Suppressor macrophage treated with lipopolysaccharide for 4 hours (primary cell): ENCODE measurements around the gene EFNA2.
"Not testable (repeated sequence)": the region's sequence is repeated elsewhere in the genome, so short reads cannot be mapped to it uniquely, and the experiment has no call there.

Experiments used
- DNase-seq: peaks from one replicate; pipeline ENCODE4 v3.0.0-alpha.2; 2020

The EFNA2 gene

DNA sequence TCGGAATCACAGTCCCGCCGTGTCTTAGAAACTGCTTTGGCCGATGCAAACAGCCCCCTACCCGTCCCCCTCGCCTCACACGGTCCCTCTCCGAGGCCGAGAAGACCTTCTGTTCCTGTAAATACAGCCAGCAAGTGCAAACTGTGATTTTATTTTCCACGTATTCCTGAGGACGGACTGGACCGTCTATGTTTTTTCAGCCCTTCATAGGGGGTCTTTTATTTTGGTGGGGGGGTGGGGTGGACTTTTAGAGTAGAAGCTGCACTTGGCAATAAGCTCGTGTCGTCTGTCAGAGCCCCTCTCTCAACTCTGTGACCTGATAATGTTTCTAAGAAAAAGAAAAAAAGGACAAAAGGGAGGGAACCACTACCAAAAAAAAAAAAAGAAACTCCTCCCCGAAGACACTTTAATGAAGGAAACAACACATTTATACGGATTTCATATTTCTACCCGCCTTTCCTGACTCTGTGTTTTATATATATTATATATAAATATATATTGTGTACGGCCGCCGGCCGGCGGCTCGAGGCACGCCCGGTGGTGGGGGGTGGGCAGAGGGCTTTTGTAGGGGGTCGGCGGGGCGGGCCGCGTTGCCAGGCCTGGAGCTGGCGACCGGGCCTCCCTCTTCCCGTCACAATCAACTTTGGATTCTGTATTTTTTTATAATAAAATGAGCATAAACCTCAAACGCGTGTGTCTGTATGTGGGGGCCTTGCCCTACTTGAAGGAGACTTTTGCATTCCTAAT is 15.2 kb downstream of the EFNA2 start:
- no peak for DNase-seq

DNA sequence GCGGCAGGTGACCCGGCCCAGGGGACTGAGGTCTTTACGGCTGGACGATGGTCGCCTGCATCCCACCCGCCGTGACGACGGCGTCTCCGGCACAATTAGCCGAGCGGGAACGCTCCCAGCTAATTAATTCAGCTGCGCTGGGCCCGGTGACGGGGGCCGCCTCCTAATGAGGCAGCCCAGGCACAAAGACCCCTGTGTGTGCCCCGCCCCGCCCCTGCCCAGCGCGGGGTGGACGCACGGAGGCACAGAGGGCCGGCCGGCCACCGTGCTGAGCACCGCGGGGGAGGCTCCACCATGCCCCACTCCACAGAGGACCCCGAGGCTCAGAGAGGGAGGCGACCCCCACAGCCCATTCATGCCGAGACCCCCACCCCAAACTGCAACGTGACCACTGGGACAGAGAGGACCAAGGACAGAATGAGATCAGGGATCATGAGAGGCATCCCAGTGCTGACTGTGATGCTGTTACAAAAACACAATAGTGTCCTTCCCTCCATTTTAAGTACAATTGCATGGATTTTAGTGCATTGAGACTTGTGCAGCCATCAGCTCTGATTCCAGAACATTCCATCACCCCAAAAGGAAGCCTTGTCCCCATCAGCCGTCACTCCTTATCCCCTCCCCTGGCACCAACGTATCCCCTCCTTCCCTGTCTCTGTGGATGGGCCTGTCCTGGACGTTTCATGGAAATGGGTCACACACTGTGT is 17.0 kb downstream of the EFNA2 start:
- DNase-seq, result no peak

DNA sequence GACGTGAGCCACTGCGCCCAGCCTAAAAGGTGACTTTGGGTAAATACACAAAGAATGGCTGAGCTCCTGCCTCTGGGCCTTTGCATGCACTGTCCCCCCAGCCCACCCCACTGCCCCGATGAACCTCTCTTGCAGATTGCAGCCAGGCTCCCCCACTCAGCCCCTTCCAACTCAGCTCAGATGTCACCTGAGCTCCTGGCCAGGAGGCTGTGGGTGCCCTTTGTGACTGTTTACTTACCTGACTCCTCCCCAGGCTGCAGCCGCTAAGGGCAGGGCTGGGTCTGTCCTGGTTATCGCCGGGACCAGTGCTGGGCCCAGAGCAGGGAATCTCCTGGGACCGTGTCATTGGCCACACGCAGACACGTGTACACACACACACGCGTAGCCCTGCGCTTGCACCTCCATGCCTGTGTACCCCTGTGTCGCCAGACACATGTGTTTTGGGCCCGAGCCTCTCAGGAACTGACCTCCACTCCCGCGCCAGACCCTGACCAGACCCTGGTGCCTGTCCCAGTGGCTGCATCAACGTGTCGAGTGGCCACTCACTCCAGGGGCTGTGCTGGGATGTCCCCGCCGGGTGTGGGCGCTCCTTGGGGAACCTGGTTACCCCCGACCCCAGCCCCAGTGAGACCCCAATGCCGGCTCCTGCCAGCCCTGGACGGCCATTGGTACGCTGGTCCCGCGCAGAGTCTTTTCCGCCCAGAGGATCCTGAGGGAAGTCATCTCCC is 18.7 kb downstream of the EFNA2 start:
- DNase-seq, result no peak

DNA sequence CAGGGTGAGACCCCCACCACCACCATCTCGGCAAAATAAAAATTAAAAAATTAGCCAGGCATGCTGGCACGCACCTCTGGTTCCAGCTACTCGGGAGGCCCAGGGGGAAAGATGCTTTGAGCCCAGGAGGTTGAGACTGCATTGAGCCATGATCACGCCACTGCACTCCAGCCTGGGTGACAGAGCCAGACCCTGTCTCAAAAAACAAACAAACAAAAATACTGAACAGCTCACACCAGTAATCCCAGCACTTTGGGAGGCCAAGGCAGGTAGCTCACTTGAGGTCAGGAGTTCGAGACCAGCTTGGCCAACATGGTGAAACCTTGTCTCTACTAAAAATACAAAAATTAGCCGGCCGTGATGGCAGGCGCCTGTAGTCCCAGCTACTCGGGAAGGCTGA is 19.7 kb downstream of the EFNA2 start:
- not testable (repeated sequence) for DNase-seq

DNA sequence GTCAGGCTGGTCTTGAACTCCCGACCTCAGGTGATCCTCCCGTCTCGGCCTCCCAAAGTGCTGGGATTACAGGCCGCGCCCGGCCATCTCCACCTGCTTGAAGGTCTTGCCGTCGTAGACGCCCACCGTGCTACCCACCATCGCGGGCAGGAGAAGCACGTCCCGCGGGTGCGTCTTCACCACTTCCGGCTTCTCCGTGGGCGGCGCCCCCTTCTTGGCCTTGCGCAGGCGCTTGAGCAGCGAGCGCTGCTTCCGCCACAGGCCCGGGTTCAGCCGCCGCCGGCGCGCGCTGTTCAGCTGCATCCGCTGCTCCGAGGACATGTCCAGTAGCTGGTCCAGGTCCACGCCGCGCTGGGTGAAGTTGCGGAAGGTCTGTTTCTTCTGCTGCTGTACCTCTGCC is 21.6 kb downstream of the EFNA2 start:
- DNase-seq, result no peak

DNA sequence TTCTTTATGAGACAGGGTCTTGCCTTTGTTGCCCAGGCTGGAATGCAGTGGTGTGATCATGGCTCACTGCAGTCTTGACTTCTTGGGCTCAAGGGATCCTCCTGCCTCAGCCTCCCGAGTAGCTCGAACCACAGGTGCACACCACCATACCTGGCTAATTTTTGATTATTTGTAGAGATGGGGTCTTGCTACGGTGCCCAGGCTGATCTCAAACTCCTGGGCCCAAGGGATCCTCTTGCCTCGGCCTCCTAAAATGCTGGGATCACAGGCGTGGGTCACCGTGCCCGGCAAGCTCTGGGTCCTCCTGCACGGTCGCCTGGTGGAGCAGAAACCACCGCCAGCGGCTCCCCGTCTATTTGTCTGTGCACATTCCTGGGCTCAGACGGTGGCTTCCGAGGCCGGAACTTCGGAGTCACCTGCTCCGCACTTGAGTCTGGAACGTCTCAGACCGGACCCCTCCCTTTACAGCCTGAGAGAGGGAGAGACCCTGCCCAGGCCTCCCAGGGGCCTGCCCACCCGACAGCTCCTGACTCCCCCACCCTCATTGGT is 22.2 kb downstream of the EFNA2 start:
- no peak for DNase-seq

DNA sequence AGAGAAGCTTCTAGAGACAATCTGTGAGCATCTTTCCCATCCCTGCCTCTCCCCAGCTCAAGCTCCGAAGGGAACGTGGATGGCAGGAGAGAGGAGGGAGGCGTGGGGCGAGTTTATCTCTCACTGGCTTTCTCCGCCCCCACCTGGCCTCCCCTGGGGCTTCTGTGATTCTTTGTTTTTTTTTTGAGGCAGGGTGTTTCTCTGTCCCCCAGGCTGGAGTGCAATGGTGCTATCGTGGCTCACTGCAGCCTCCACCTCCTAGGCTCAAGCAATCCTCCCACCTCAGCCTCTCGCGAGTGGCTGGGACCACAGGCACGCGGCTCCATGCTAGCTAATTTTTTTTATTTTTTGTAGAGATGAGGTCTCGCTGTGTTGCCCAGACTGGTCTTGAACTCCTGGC is 23.0 kb downstream of the EFNA2 start:
- no peak for DNase-seq

DNA sequence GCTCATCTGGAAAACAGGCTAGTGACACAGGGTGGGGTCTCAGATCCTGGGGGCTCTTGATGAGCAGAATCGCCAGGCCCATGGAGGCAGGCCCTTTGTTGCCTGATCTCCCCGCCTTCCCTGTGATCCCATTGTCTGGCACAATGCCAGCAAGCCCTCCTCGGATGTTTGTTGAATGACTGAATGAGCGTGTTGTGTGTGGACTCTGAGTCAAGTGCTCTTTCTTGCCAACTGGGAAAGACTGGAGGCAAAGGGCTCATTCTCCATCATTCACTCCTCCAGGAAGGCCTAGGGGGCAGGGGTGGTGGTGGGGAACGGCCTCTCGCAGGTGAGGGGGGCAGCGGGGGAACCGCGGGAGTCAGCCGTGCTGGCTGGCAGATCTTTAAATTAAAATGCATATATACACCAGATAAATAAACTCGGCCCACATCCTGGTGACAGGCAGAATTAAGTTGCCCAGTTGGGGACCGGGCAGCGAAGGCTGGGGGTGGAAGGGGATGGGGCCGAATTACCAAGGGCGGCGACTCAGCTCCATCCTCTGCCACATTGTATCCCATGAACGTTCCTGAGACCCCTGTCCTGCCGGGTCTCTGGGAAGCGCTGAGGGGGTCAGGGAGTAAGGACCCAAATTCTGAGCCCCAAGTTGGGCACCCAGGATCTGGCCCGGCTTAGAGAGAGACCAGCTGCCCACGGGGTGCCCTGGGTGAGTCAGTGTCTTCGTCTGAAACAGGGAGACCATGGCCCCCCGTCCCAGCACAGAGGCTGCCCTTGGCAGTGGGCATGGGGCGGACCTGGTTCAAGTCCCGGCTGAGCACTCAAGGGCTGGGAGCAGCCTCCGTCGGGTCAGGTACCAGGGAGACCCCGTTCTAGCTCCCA is 24.5 kb downstream of the EFNA2 start:
- DNase-seq, result no peak

DNA sequence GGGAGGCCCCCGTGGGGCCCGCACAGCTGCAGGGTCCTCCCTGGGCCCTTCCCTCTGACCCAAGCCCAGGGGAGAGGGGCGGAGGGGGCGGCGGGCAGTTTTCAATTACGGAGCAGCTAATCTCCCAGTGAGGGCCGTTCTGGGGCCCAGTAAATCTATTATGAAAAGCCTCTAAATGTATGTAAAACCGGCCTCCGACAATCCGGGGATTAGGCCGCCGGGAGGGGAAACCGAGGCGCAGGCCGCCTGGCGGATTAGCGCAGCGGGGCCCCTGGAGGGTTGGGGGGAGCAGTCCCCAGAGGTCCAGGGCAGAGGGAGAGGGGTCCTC is 25.1 kb downstream of the EFNA2 start:
- DNase-seq, result no peak

DNA sequence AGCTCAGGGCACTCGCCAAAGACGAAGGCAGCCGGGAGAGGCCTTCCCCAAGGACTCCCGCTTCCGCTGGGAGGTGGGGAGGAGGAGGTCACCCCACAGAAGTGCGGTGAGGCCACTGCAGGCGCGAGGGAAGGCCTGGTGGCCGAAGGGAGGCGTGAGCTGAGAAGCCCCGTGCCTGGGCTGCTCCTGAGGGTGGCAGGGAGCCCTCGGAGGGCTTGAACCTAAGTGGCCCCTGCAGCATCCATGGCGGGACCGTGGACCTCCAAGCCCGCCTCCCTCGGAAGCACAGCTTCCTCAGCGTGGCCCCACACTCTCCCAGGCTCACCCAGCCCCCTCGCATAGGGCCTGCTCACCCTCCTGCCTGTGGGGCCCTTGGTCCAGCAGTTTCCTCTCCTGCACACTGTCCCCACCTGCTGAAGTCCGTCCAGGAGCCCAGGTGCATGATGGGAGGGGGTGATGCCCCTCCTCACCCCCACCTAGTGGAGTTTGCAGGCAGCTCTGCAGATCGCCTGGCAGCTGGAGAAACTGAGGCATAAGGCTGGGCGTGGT is 25.9 kb downstream of the EFNA2 start:
- DNase-seq, result no peak

DNA sequence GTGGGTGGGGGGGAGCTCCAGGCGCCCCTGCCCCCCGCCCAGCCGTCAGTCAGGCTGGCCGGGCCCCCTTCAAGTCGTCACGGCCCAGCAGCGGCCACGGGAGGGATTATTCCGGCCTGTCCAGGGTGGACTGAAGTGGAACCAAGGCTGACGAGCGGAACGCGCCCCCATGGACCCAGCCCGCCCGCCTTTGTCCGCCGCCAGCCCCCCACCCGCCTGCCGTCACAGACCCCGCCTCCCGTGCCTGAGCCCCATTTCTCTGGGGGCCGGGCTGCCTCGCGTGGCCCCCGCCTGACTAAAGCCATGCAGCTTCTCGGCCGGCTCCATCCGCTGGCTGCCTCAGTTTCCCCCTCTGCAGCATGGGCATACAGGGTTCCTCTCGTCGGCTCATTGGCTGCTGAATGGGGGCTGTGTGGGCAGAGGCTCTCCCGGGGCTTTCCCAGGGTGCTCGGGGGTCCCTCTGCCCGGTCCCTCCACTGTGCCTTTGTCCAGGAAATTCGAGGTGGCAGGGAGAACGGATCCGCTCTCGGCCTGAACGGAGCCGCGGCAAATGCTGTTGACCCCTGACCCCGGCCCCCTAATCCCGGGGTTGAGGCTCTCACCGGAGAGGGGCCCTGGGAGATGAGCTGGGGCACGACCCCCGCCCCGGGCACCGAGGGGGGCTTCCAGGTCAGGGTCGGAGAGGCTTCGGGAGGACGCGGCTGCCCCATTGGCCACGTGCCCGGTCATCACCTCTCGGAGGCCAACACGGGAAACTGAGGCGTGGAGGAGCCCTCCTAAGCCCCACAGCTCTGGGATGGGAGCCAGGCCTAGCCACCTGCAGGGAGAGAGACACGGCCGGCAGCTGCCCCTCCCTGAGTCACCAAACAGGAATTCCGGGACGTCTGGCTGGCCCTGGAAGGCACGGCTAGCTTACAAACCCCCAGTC is 27.4 kb downstream of the EFNA2 start:
- no peak for DNase-seq

DNA sequence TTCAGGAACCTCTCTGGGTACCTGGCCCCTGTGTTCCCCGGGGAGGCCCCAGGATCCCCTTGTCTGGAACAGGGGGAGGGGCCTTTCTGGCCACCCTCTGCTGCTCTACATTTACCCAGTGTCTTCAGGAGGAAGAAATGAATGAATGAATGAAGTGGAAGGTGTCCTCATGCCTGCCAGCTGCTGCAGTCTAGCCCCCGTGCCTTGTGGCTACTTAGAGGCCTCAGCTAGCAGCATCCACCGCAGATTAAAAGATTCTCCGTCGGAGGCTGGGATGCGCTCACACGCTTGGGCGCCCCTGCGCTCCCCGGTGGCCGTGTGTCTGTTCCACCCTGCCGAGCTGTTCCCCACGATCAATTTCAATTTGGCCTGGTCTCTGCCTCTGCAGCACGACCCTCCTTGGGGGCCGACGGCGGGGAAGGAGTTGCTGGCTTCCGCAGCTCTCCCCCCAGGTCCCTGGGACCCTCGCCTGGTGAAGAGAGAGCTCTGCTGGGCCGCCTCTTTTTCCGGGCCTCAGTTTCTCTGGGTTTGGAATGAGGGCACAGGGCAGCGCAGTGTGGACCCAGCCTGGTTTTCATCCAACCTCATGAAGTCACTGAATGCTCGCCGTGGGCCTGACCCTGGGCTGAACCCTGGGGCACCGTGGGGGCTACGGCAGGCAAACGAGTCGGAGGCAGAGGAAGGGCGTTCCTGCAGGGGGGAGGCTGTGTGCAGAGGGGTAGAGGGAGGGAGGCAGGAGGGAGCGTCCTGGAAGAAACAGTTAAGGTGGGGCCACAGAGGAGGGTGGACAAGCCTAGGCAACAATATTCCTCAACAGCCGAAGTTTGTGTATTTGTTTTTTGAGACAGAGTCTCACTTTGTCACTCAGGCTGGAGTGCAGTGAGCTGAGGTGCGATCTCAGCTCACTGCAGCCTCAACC is 28.3 kb downstream of the EFNA2 start:
- DNase-seq, result no peak

DNA sequence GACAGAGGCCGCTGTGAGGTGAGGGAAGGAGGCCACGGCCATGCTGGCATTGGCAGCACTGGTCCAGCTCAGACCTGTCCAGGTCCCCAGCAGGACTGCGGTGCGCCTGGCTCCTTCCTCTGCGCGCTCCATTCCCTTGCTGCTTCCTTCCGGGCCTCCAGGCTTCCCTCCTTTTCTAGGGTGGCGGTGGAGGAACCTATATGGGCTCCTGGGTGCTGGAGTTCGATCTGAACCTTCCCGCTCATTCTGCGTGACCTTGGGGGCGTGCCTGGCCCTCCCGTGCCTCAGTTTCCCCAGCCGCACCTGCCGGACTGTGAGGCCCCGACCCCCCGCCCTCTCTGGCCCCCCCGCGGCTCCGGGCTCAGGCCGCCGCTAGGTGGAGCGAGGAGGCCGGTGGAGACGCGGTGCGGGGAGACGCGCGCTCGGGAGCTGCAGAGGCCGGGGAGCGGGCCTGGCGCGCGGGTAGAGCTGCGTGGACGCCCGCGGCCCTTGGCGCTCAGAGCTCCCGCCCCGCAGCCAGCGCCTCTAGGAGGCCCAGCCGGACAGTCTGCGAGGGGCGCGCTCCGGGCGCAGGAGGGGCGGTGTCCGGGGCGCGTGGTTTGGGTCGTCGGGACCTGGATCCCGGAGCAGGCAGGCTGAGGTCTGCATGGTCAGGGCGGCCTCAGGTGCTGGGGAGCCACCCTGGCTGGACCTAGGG is 29.9 kb downstream of the EFNA2 start:
- DNase-seq, result peak; percentile 23

DNA sequence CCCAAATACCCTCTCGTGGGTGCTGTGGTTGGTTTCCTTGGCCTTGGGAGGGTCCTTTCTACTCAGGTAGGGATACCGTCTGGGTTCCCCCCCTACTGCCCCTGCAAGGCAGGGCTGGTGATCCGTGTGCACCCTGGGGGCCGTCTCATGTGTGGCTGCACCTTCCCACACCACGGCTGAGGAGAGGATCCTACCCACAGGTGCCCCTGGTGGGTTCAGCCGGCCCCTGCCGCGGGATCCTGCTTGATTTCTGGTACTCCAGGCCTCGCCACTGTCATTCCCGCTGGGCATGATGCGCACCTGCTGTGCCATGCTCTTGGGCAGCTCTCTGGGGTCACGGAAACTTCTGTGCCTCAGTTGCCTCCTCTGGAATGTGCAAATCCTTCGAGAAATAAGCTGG is 30.8 kb downstream of the EFNA2 start:
- DNase-seq, result no peak

DNA sequence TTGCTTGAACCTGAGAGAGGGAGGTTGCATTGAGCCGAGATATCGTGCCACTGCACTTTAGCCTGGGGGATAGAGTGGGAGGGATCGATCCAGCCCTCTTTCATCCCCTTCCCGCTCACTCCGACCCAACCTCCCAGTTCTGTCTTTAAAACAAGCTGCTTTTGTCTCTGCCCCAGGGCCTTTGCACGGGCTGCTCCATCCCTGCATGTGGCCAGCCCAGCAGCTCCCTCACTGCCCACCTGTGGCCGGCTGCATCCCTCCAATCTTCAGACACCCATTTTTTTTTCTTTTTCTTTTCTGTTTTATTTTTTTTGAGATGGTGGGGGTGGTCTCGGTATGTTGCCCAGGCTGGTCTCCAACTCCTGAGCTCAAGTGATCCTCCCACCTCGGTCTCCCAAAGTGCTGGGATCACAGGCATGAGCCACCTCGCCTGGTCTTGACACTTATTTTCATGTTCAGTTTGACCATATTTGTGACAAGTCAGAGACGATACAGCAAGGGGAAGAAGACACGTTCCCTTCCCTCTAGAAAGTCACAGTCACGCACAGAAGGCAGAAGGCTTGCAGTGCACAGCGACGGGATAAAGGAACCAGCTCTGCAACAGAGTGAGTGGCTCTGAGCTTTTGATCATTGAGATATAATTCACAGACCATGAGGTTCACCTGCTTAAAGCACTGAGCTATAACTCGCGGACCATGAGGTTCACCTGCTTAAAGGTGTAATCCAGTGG is 31.8 kb downstream of the EFNA2 start:
- DNase-seq, result no peak

DNA sequence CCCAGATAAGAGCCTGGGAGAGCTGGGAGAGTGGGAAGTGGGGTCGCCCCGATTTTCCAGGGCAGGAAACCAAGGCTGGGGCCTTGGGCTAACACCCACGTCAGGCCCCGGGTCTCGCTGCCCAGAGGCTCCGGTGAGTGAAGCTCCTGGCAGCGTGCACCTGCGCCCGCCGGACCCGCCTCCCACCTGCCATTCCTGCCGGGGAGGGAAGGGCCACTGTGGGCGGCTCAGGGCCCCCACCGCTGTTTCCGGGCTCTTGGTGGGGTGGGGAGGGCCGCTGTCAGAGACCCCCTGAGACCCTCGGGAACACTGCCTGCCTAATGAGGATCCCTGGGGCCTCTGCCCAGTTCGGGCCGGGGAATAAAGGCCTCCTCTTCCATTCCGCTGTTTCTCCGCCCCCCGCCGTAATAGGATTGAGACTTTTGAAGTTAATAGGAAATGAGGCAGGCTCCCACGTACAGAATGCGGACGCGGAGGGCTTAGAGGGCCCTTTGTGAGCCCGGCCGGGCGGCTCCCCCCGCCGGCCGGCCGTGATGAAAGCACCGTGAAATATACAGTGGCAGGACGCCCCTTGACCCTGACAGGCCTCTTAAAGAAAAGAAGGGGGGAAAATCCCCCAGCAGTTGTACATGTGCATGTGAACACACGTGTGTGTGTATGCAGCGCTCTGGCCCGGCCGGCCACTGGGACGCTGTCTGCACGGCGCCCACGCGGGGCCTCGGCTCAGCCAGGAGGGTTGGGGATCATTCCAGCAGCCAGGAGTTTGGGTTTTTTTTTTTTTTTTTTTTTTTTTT is 33.2 kb downstream of the EFNA2 start:
- no peak for DNase-seq

DNA sequence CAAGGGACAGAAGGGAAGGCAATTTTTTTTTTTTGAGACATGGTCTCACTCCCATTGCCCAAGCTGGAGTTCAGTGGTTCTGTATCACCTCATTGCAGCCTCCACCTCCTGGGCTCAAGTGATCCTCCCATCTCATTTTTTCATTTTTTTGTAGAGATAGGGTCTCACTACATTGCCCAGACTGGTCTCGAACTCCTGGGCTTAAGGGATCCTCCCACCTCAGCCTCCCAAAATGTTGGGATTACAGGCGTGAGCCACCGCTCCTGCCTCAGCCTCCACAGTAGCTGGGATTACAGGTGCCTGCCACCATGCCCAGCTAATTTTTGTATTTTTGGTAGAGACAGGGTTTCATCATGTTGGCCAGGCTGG is 34.6 kb downstream of the EFNA2 start:
- DNase-seq, result not testable (repeated sequence)

DNA sequence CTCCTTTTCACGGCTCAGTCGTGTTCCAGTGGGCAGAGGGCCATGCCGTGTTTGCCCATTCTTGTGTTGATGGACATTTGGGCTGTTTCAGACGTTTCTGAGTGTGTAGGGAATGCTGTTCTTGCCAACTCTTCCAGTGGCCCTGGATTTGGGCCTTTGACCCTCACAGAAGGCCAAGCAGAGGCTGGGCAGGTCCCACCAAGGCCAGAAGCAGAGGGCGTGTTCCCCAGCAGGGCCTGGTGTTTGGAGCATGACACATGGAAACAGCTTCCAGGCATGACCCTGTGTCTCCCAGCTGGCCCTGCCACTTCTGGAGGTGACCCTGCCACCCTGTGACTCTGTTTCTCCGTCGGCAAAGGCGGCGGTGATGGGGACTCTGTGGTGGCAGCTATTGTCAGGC is 35.9 kb downstream of the EFNA2 start:
- no peak for DNase-seq
